Epithelial cell of umbilical artery (primary cell): Measurements from ENCODE around the gene SLC19A2. TPM values are rescaled to one million over a fixed set of nuclear protein-coding genes. Genes with fewer than 3 reads are reported as not detected.

ENCODE experiments used
- total RNA-seq: library from RNA; depleted of rRNA; stranded (reverse); fragments of >200 nt; gene quantifications from 2 replicates; pipeline ENCODE4 v1.2.3, GENCODE V29; 2014

The SLC19A2 gene, protein sequence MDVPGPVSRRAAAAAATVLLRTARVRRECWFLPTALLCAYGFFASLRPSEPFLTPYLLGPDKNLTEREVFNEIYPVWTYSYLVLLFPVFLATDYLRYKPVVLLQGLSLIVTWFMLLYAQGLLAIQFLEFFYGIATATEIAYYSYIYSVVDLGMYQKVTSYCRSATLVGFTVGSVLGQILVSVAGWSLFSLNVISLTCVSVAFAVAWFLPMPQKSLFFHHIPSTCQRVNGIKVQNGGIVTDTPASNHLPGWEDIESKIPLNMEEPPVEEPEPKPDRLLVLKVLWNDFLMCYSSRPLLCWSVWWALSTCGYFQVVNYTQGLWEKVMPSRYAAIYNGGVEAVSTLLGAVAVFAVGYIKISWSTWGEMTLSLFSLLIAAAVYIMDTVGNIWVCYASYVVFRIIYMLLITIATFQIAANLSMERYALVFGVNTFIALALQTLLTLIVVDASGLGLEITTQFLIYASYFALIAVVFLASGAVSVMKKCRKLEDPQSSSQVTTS
- 11.4 and 12.0 TPM in 2 replicates for total RNA-seq

DNA sequence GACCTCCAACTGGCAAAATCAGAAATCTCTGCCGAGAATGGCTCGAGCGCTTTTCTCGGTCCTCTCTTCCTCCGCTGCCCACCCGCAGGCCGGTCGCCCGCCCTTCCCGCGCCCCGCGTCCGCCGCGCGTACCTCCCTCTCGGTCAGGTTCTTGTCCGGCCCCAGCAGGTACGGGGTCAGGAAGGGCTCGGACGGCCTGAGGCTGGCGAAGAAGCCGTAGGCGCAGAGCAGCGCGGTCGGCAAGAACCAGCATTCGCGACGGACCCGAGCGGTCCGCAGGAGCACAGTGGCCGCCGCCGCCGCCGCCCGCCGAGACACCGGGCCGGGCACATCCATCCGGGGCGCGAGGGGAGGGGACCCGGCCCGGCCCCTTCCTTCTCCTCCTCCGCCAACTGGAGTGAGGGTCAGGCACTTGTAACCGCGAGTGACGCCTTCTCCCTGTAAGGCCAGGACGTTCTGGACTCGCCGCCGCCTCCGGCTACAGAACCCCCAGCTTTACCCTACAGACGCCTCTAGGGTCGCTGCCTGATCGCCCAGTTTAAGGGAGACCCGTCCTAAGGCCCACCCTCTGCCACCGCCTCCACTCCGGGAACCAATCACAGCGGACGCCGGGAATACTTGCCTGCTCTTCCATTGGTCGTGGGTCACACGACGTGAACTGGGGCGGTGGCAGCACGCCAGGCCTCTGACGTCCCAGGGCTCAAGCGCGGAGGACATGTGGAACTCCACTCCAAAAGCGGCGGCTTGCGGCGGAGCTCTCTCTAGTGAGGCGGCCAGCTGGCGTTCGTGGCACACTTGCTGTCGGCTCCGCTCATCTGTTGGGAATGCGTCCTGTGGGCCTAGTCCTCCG, at the start of gene SLC19A2:
SLC19A2 (minus strand) TSS at position 514 of the 850 bp plus-strand sequence; CDS start at position 336, 178 bp downstream.

DNA sequence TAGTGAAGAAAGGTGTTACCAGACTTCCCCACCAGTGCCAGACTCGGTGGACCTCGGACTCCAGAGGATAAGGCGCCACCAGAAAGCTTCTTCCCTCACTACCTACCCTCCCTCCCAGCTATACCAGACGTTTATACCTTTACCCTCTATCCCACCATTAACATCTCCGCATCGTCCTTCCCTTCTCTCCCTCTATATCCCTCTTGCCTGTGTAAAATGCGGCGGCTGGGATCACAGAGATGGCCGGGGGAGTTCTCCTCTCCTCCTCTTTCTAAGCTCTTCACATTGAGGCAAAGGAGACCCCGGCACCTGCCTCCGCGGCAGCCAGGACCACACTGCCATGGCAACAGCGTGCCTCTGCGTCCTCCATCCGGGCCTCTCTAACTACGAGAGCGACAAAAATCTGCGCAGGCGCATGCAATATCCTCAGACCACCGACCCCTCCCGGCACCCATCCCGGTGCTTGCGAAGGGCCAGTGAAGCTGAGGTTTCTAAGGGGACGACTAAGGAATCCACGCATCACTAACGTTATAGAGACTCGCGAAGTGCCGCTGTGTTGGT, 58.6 kb downstream of the SLC19A2 start, which contains the start of gene CCDC181:
CCDC181 (minus strand) TSS at position 394 of the 561 bp plus-strand sequence. CDS start 2,547 bp downstream, outside the sequence.

Other genes with a start within 250 kb of the SLC19A2 start
- 28.9 and 59.7 TPM in 2 replicates for gene NME7, start 118.1 kb downstream of the SLC19A2 start, total RNA-seq
- gene BLZF1, start 117.7 kb downstream of the SLC19A2 start, total RNA-seq = 27.6 and 36.6 TPM in 2 replicates
- gene CCDC181, start 58.5 kb downstream of the SLC19A2 start, total RNA-seq = 0.91 and 1.3 TPM in 2 replicates
- gene F5, start 100.5 kb upstream of the SLC19A2 start, total RNA-seq = not detected in 2 replicates
- 0.30 and 0.32 TPM in 2 replicates for gene SELP, start 144.2 kb upstream of the SLC19A2 start, total RNA-seq
- 0.65 and 1.1 TPM in 2 replicates for gene SELL, start 225.7 kb upstream of the SLC19A2 start, total RNA-seq
- gene SELE, start 248.1 kb upstream of the SLC19A2 start, total RNA-seq = 2.0 and 3.9 TPM in 2 replicates